DND-41 (cell line): ENCODE measurements around the gene SSR2.

Experiments used
- ATAC-seq: fragments of 200-7000 bp; cut with Tn5 transposase; 3 replicates; pipeline ENCODE4 v1.9.1; 2021; ENCODE audit warnings: low read depth; ENCODE audit not compliant: insufficient read depth
- DNase-seq: peaks from one replicate; pipeline ENCODE4 v3.0.0-alpha.2; 2020
- H2AFZ ChIP-seq: 2 replicates; pipeline ENCODE4 v1.6.0; 2012; ENCODE audit warnings: low read depth, low read length
- H3K27ac ChIP-seq: 2 replicates; pipeline ENCODE4 v1.5.1; 2012; ENCODE audit warnings: low read length, inconsistent platforms
- H3K27me3 ChIP-seq: fragments of 200-600 bp; sonication (generic); 2 replicates; pipeline ENCODE4 v1.6.0; 2012; ENCODE audit warnings: low read length, mild to moderate bottlenecking, inconsistent platforms; ENCODE audit not compliant: insufficient read depth, poor library complexity
- H3K36me3 ChIP-seq: 2 replicates; pipeline ENCODE4 v1.5.1; 2012; ENCODE audit warnings: low read length, inconsistent platforms; ENCODE audit not compliant: insufficient read depth
- H3K4me1 ChIP-seq: 2 replicates; pipeline ENCODE4 v1.5.1; 2012; ENCODE audit warnings: mild to moderate bottlenecking, low read length; ENCODE audit not compliant: insufficient read depth
- H3K4me2 ChIP-seq: 2 replicates; pipeline ENCODE4 v1.6.0; 2012; ENCODE audit warnings: mild to moderate bottlenecking, moderate library complexity, low read length, inconsistent platforms; ENCODE audit not compliant: insufficient read depth
- H3K4me3 ChIP-seq, 2 experiments: fragments of 200-600 bp in 1 of 2; shearing (Covaris generic) in 1 of 2; 2 replicates each; pipeline ENCODE4 v1.5.1; 2012 to 2016; ENCODE audit warnings: inconsistent platforms in 2 of 2, low read length in 2 of 2, mild to moderate bottlenecking in 2 of 2, low read depth in 1 of 2, moderate library complexity in 1 of 2
- H3K79me2 ChIP-seq: 2 replicates; pipeline ENCODE4 v1.6.0; 2012; ENCODE audit warnings: low read length, inconsistent platforms; ENCODE audit not compliant: insufficient read depth
- H3K9ac ChIP-seq: 2 replicates; pipeline ENCODE4 v1.6.0; 2012; ENCODE audit warnings: low read depth, mild to moderate bottlenecking, inconsistent platforms, low read length, moderate library complexity
- H3K9me3 ChIP-seq: 2 replicates; pipeline ENCODE4 v1.5.1; 2012; ENCODE audit warnings: low read length, moderate library complexity, mild to moderate bottlenecking, inconsistent platforms; ENCODE audit not compliant: insufficient read depth, severe bottlenecking
- H4K20me1 ChIP-seq: 2 replicates; pipeline ENCODE4 v1.6.0; 2012; ENCODE audit warnings: low read length; ENCODE audit not compliant: insufficient read depth
- EZH2 ChIP-seq: IDR thresholded peaks from 3 replicates; pipeline ENCODE4 v1.6.1; 2012; ENCODE audit warnings: borderline replicate concordance, low read depth, mild to moderate bottlenecking, moderate library complexity, low read length, inconsistent platforms; ENCODE audit not compliant: severe bottlenecking
- TF ChIP-seq, protein P1 (sequence below): IDR thresholded peaks from 2 replicates; pipeline ENCODE4 v1.5.1; 2012; ENCODE audit warnings: borderline replicate concordance, low read length, moderate library complexity, mild to moderate bottlenecking; ENCODE audit not compliant: poor library complexity, severe bottlenecking; ENCODE audit errors: extremely low read depth

SSR2 gene

DNA sequence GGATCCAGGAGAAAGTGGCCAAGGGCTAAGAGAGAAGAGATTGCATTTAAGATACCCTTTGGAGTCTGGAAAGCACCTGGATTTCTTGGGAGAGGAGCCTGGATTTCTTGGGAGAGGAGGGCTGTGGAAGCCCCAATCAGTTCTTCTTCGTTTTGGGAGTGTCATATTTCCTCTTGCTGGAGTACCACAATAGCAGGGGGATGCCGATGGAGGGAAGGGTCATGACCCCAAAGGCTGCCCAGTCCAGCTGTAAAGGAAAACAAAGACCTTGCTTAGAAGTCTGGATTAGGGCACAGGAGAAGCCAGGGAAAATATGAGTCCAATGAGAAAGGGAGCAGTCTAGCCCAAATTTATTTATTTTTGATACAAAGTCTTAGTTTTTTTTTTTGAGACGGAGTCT, 11.3 kb downstream of the SSR2 start:
- TF ChIP-seq, protein P1, sequence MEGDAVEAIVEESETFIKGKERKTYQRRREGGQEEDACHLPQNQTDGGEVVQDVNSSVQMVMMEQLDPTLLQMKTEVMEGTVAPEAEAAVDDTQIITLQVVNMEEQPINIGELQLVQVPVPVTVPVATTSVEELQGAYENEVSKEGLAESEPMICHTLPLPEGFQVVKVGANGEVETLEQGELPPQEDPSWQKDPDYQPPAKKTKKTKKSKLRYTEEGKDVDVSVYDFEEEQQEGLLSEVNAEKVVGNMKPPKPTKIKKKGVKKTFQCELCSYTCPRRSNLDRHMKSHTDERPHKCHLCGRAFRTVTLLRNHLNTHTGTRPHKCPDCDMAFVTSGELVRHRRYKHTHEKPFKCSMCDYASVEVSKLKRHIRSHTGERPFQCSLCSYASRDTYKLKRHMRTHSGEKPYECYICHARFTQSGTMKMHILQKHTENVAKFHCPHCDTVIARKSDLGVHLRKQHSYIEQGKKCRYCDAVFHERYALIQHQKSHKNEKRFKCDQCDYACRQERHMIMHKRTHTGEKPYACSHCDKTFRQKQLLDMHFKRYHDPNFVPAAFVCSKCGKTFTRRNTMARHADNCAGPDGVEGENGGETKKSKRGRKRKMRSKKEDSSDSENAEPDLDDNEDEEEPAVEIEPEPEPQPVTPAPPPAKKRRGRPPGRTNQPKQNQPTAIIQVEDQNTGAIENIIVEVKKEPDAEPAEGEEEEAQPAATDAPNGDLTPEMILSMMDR = no peak
- no peak for TF ChIP-seq EZH2

DNA sequence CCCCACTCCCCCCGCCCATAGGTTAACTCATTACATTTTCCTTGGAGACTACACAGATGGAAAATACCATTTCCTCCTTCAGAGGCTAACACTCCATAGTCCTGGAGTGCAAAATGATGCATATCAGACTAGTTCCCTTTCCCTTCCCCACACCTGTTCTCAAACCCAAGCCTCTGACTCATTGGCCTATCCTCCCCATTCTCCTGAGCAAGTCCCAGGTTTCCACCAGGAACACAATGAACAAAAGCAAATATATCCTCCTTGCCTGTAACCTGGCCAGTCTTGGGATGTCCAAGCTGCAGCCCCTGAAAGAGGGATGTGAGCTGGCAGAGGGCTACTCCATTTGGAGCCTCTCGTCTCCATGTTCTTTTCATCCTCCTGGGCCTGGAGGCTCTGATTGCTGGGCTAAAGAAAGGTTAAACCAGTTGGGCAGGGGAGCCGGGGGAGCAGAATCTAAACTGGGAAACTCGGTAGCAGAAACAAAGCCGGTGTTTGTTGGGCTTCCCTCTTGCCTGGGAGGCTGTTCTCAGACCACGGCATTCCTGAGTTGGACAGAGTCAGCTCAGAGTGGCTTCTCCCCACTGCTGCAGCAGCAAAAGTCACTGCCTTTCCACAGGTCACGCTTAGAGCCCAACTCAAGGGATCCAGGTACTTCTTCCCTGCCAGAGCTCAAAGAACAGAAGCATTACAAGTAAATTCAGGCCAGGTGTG, 13.9 kb downstream of the SSR2 start:
- Histone ChIP-seq H3K4me3 (no peak overlapping the region), H3K27ac (no peak overlapping the region), H3K4me1 (peaks cover 8% of the 10 kb centered on the region), H3K79me2 (no peaks in the 10 kb centered on the region), H3K36me3 (peaks cover 37% of the 10 kb centered on the region), H3K9me3 (no peaks in the 10 kb centered on the region), H3K9ac (no peak overlapping the region), H2AFZ (no peak overlapping the region), H3K27me3 (no peaks in the 10 kb centered on the region), H3K4me2 (no peak overlapping the region), H4K20me1 (no peaks in the 10 kb centered on the region)
- DNase-seq (no peak), ATAC-seq (no peak)
- no peak for TF ChIP-seq EZH2
- TF ChIP-seq, protein P1 = no peak

More for the DNA sequence above, 11.3 kb downstream of the SSR2 start:
- Histone ChIP-seq H2AFZ (no peak overlapping the region), H3K9ac (no peak overlapping the region), H3K79me2 (0 out of 2 replicates have a peak, but pooled peaks cover 2% of the 10 kb centered on the region), H3K27ac (no peak overlapping the region), H3K4me1 (peaks cover 8% of the 10 kb centered on the region), H3K9me3 (no peaks in the 10 kb centered on the region), H3K4me3 (no peak overlapping the region), H3K27me3 (no peaks in the 10 kb centered on the region), H4K20me1 (no peaks in the 10 kb centered on the region), H3K36me3 (peaks cover 61% of the 10 kb centered on the region), H3K4me2 (no peak overlapping the region)
- ATAC-seq (no peak), DNase-seq (no peak)

DNA sequence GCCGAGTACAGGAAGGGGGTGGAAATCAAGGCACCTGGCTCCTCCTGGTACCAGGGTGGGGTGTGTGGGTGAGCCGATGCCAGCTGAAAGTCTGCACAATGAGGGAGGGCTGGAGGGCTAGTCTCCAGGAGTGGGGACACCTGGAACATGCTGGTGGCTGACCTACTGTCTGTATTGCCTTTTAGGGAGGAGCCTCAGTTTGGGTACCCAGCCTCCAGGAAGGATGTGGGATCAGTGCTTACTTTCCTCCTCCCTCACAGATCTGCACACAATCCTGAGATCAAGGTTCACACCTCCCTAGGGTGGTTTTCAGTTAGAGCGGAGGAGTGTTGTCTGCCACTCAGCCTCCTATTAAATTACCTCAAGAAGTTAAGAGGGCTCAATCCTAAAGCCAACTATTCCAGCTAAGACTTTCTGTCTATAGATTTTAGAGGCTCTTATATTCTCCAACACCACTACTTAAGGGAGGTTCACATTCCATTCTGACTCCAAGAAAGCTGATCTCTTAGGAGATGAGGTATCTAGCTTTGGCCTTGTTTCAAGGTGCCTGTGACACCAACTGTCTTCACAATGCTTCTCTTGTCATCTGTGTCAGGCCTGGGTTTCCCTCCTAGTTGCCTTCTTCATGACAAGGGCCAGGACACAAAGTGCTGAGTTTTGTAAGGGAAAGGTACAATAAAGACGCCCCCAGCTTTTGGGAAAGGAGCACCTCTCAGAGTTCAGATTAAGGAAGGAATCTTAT, 15.7 kb downstream of the SSR2 start:
- no peaks in the 10 kb centered on the region for H3K27me3 ChIP-seq
- no peak for TF ChIP-seq EZH2
- TF ChIP-seq, protein P1 = no peak
- no peak overlapping the region for H3K4me2 ChIP-seq
- H3K9ac ChIP-seq = no peak overlapping the region
- H3K4me1 ChIP-seq = peaks cover 8% of the 10 kb centered on the region
- H4K20me1 ChIP-seq = no peaks in the 10 kb centered on the region
- no peak overlapping the region for H3K27ac ChIP-seq
- H3K79me2 ChIP-seq = no peaks in the 10 kb centered on the region
- H3K4me3 ChIP-seq = no peak overlapping the region
- DNase-seq = peak; percentile 42
- H2AFZ ChIP-seq = no peak overlapping the region
- no peaks in the 10 kb centered on the region for H3K9me3 ChIP-seq
- ATAC-seq = peak; percentile 81
- H3K36me3 ChIP-seq = peaks cover 20% of the 10 kb centered on the region
